Body of pancreas (tissue), 4 donors: ENCODE measurements around the gene UBE3B.

Source experiments
- POLR2A ChIP-seq, 3 donors: fragments of 450-650 bp; IDR thresholded peaks; one replicate each; pipeline ENCODE4 v1.6.1; 2016; ENCODE audit warnings: antibody characterized with exemption in 3 of 3, mild to moderate bottlenecking in 2 of 3
- TF ChIP-seq, protein P1 (sequence below), 7 experiments: fragments of 450-650 bp in 4 of 7; fragments of 200-600 bp in 3 of 7; sonication (generic) in 3 of 7; IDR thresholded peaks; one replicate each; pipeline ENCODE4 v1.5.1; 2016 to 2019; ENCODE audit warnings: antibody characterized with exemption in 7 of 7

DNA sequence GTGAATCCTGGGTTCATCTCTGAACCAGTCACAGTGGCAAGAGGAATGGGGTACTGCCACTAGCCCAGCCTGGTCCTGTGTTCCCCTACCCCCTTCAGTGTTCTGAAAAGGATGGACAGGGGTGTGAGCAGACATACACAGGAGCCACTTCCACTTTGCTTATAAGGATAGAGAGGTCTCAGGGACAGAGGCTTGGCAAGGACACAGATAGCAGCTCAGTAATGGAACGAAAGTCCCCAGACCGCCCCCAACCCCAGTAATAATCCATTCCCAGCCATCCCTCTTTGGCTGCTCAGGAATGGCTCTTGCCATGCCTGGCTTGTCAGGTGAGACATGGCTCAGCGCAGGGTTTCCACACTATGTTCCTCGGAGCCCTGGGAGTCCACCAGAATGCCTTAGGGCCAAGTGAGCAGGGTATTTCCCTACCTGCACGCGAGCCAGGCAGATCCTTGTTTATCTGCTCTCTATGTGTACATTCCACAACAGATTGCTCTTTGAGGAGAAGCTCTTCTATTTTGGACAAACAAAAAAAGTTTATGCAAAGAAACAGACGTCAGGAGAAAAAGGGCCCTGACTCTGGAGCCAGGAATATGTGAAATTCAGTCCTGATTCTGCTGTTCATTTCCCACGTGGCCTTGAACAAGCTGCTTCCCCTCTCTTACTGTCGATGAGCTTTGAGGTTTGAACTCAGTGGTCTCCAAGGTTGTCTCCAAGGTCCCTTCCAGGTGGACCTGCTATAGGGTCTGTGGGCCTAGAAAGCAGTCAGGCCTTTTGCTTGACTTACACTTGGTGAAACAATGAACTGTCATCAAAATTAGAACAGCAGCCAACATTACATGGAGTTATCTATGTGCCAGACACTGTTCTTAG lies 10.0 kb downstream of the UBE3B start:
- TF ChIP-seq, protein P1, sequence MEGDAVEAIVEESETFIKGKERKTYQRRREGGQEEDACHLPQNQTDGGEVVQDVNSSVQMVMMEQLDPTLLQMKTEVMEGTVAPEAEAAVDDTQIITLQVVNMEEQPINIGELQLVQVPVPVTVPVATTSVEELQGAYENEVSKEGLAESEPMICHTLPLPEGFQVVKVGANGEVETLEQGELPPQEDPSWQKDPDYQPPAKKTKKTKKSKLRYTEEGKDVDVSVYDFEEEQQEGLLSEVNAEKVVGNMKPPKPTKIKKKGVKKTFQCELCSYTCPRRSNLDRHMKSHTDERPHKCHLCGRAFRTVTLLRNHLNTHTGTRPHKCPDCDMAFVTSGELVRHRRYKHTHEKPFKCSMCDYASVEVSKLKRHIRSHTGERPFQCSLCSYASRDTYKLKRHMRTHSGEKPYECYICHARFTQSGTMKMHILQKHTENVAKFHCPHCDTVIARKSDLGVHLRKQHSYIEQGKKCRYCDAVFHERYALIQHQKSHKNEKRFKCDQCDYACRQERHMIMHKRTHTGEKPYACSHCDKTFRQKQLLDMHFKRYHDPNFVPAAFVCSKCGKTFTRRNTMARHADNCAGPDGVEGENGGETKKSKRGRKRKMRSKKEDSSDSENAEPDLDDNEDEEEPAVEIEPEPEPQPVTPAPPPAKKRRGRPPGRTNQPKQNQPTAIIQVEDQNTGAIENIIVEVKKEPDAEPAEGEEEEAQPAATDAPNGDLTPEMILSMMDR (IDR thresholded peaks at IDR 0.05), result no peak
- TF ChIP-seq POLR2A (IDR thresholded peaks at IDR 0.05), result no peak
